K562 (cell line): ENCODE measurements around the gene PHF1. TPM values are rescaled to one million over a fixed set of nuclear protein-coding genes. Genes with fewer than 3 reads are reported as not detected.

Experiments
- CLOCK ChIP-seq: fragments of 250-450 bp; sonication (Bioruptor Pico); IDR thresholded peaks from 2 replicates; pipeline ENCODE4 v1.4.0; 2020; ENCODE audit warnings: mild to moderate bottlenecking, moderate library complexity, borderline replicate concordance
- EP400 ChIP-seq: fragments of 450-650 bp; IDR thresholded peaks from 2 replicates; pipeline ENCODE4 v1.6.1; 2017; ENCODE audit warnings: antibody characterized with exemption, mild to moderate bottlenecking, moderate library complexity
- HBP1 ChIP-seq: fragments of 450-650 bp; formaldehyde crosslinking; IDR thresholded peaks from 2 replicates; pipeline ENCODE4 v1.4.0; 2022; ENCODE audit warnings: missing genetic modification characterization
- HDAC1 ChIP-seq, 2 experiments: fragments of 450-650 bp; IDR thresholded peaks; 2 replicates each; pipeline ENCODE4 v1.6.1; 2016 to 2017; ENCODE audit warnings: inconsistent platforms in 1 of 2, mild to moderate bottlenecking in 1 of 2, moderate library complexity in 1 of 2
- HES1 ChIP-seq: fragments of 450-650 bp; IDR thresholded peaks from 2 replicates; pipeline ENCODE4 v1.6.1; 2016; ENCODE audit warnings: low read depth, mild to moderate bottlenecking, moderate library complexity
- POLR3G ChIP-seq: IDR thresholded peaks from 2 replicates; pipeline ENCODE4 v1.6.1; 2011; ENCODE audit not compliant: insufficient read length, insufficient replicate concordance; ENCODE audit errors: extremely low read depth
- RBBP5 ChIP-seq: fragments of 200-600 bp; sonication (generic); IDR thresholded peaks from 2 replicates; pipeline ENCODE4 v1.6.1; 2012; ENCODE audit warnings: borderline replicate concordance, mild to moderate bottlenecking, low read length, control low read depth, inconsistent platforms; ENCODE audit not compliant: insufficient read depth, poor library complexity, severe bottlenecking
- RBM14 ChIP-seq: fragments of 200-400 bp; formaldehyde crosslinking; IDR thresholded peaks from 2 replicates; pipeline ENCODE4 v1.6.1; 2018; ENCODE audit warnings: low read depth, mild to moderate bottlenecking, low read length, moderate library complexity, borderline replicate concordance; ENCODE audit not compliant: insufficient read depth
- SMAD4 ChIP-seq: fragments of 250-450 bp; sonication (Bioruptor Pico); conservative IDR thresholded peaks from 2 replicates; pipeline ENCODE4 v1.8.0; 2021; ENCODE audit warnings: inconsistent platforms, mild to moderate bottlenecking, moderate library complexity
- SMARCA5 ChIP-seq: fragments of 450-650 bp; IDR thresholded peaks from 2 replicates; pipeline ENCODE4 v1.6.1; 2016
- SP1 ChIP-seq: sonication (generic); formaldehyde crosslinking; IDR thresholded peaks from 2 replicates; pipeline ENCODE4 v1.8.1; 2022; ENCODE audit warnings: mild to moderate bottlenecking, missing genetic modification reagents
- ZNF354B ChIP-seq: fragments of 250-450 bp; sonication (Bioruptor Pico); IDR thresholded peaks from 2 replicates; pipeline ENCODE4 v1.4.0; 2020
- ZNF407 ChIP-seq: fragments of 450-650 bp; IDR thresholded peaks from 2 replicates; pipeline ENCODE4 v1.6.1; 2016; ENCODE audit warnings: low read depth
- ZNF644 ChIP-seq: fragments of 200-800 bp; sonication (Bioruptor generic); IDR thresholded peaks from 2 replicates; pipeline ENCODE4 v1.6.1; 2016; ENCODE audit warnings: low read depth, missing genetic modification characterization, missing compliant biosample characterization
- polyA plus RNA-seq, 8 experiments: library from polyadenylated mRNA; depleted of rRNA in 4 of 8; stranded (reverse) in 5 of 8; unstranded in 3 of 8; fragments of >200 nt; fragmentation: Nextera tagmentation in 2 of 8; fragmentation: Illumina TruSeq in 1 of 8; extraction: Ambion mirVana in 2 of 8; extraction: Trizol in 1 of 8; gene quantifications; 2 replicates each; pipeline versions ENCODE4 v1.2.1 to v1.2.3, GENCODE V29; 2011 to 2014; ENCODE audit warnings: inconsistent platforms in 1 of 8, missing spikeins in 1 of 8
- total RNA-seq, 7 experiments: library from RNA; depleted of rRNA in 6 of 7; stranded (reverse); fragments of >200 nt in 6 of 7; fragmentation: Illumina TruSeq in 2 of 7; extraction: Trizol in 2 of 7; gene quantifications; 2 replicates each; pipeline versions ENCODE4 v1.2.1 to v1.2.3, GENCODE V29; 2011 to 2021; ENCODE audit warnings: low replicate concordance in 1 of 7

PHF1 gene
- total and polyA plus RNA-seq, 9 of the 15 experiments (the other 6 are each of a cell fraction or from before 2014, with no cell fraction given) = 3.7 to 64.2 (median 33.7) TPM

GRCh38 chr6:33439956-33440648 lies 29.3 kb downstream of the PHF1 start (continued):
- TF ChIP-seq RBM14 (no peak), SMAD4 (CRISPR knock-in tag) (no peak), EP400 (0 out of 2 replicates have a peak, but pooled peaks have one; percentile 39), CLOCK (CRISPR knock-in tag) (no peak), ZNF644 (tag) (no peak), SP1 (CRISPR knock-in tag) (peak; percentile 41; the same call in 1 of the 2 replicates), ZNF407 (no peak; the same call in none of the 2 replicates), ZNF354B (CRISPR knock-in tag) (no peak), RBBP5 (no peak), SMARCA5 (0 out of 2 replicates have a peak, but pooled peaks have one; percentile 15), HES1 (no peak), HBP1 (CRISPR knock-in tag) (peak; percentile 93), HDAC1 (IDR thresholded peaks at IDR 0.05) (peak in 1 of 2 experiments; percentile 55; a peak in 2 of 4 replicates), POLR3G (no peak)
